ENCODE results near the gene FAM156A. TPM values are rescaled to one million over a fixed set of nuclear protein-coding genes. Genes with fewer than 3 reads are reported as not detected.
A peak's percentile ranks its signal among the peaks of the same experiment; 100 is the strongest.

Gene FAM156A
- total RNA-seq, 1 donor from 2014 or later: 21.6 TPM

DNA sequence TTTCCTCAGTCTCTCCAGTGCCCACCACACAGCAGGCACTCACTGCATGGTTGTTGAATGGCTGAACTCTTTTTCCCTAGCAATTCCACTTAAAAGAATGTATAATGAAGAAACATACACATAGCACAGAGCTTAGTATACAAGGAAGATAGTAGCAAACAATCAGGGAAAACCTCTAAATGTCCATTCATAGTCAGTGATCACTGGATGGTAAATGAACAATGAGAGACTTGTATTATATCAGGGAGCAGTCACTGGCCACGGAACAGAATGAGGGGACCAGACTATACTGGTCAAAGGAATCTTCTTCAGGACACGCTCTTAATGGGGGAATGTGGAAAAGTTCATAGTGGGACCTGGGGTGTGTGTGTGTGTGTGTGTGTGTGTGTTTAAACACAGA is 43.6 kb upstream of the FAM156A start:
- ChIA-PET CTCF (no interaction called here), POLR2A (interaction anchor here (0.6 kb wide), 2 partner anchors 13 to 666 kb away, joined by 3 to 5 read pairs; no protein-coding TSS in a partner anchor)
- no peaks in the 10 kb centered on the region for H3K36me3 Mint-ChIP-seq (ENCODE audit: low read depth)

DNA sequence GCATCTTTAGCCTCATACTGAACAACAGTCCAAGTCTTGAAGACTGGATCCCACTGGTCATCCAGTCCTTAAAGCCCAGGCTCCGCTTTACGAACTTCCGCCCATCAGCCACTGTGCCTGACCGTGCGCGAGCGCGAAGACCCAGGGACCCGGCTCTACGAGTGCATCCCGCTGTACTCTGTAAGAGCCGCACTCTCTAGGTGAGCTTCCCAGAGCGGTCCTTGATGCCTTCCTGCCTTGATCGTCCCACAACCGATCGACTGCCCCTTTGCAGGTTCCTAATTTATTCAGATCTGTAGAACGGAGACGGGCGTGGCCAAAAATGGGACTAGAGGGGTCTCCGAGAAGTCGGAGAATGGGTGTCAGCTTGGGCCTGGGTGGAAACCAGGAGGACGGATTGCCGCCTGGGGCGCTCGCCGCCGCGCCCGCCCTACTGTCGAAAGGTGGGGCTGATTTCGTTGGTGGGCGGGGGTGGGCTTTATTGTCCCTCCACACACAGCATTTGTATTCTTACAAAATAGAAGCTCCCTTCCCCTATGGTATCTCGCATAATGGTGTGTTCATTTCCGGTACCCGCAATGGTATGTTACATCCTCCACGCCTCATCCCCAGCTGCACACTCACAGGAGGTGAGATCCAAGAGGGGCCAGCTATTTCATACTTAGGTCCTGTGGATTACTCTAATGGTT is 42.3 kb upstream of the FAM156A start:
- TF ChIP-seq, protein P1, sequence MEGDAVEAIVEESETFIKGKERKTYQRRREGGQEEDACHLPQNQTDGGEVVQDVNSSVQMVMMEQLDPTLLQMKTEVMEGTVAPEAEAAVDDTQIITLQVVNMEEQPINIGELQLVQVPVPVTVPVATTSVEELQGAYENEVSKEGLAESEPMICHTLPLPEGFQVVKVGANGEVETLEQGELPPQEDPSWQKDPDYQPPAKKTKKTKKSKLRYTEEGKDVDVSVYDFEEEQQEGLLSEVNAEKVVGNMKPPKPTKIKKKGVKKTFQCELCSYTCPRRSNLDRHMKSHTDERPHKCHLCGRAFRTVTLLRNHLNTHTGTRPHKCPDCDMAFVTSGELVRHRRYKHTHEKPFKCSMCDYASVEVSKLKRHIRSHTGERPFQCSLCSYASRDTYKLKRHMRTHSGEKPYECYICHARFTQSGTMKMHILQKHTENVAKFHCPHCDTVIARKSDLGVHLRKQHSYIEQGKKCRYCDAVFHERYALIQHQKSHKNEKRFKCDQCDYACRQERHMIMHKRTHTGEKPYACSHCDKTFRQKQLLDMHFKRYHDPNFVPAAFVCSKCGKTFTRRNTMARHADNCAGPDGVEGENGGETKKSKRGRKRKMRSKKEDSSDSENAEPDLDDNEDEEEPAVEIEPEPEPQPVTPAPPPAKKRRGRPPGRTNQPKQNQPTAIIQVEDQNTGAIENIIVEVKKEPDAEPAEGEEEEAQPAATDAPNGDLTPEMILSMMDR (IDR thresholded peaks at IDR 0.05): no peak
- peak overlapping the region; percentile 72 for H3K4me3 Mint-ChIP-seq
- H3K27me3 Mint-ChIP-seq: no peaks in the 10 kb centered on the region
- peaks cover 14% of the 10 kb centered on the region for H3K4me1 Mint-ChIP-seq
- ChIA-PET CTCF (no interaction called here), POLR2A (interaction anchor here (0.7 to 1.2 kb wide), 4 partner anchors 13 to 225 kb away, joined by 3 to 6 read pairs (median 4); partner anchors contain the start of genes KDM5C and TSPYL2)
- peak; percentile 64 for ATAC-seq (ENCODE audit: low read depth)
- H3K9me3 Mint-ChIP-seq: no peaks in the 10 kb centered on the region
- peak overlapping the region; percentile 74 for H3K27ac Mint-ChIP-seq
- no peak for DNase-seq
- intact Hi-C loops (cut with micrococcal nuclease): no loop called here
- H3K36me3 Mint-ChIP-seq (ENCODE audit: low read depth): peaks cover under 1% of the 10 kb centered on the region

More for the DNA sequence above, 43.6 kb upstream of the FAM156A start:
- ATAC-seq (ENCODE audit: low read depth) (no peak), DNase-seq (no peak)
- no peak overlapping the region for H3K27ac Mint-ChIP-seq
- peaks cover 10% of the 10 kb centered on the region for H3K4me1 Mint-ChIP-seq
- no peaks in the 10 kb centered on the region for H3K27me3 Mint-ChIP-seq
- H3K4me3 Mint-ChIP-seq: no peak overlapping the region
- TF ChIP-seq, protein P1 (IDR thresholded peaks at IDR 0.05): no peak
- no peaks in the 10 kb centered on the region for H3K9me3 Mint-ChIP-seq
- intact Hi-C loops (cut with micrococcal nuclease): no loop called here

DNA sequence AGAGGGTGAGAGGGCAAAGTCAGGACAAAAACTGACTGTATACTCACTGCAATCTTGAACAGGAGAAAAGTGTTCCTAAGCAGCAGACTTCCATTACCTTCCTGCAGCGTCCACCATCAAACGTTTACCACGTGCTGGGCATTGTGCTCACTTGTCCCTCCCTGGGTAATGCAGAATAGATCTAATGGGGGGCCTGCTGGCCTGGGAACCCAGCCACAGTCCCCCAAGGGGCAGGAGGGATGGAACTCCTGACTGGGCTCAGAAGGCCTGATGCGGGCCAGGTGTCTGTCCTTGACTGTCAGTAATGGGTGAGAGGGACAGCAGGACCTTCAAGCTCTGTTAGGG is 37.6 kb upstream of the FAM156A start:
- no peak for DNase-seq
- Mint-ChIP-seq H3K4me3 (peak overlapping the region; percentile 97), H3K4me1 (peaks cover 20% of the 10 kb centered on the region)

DNA sequence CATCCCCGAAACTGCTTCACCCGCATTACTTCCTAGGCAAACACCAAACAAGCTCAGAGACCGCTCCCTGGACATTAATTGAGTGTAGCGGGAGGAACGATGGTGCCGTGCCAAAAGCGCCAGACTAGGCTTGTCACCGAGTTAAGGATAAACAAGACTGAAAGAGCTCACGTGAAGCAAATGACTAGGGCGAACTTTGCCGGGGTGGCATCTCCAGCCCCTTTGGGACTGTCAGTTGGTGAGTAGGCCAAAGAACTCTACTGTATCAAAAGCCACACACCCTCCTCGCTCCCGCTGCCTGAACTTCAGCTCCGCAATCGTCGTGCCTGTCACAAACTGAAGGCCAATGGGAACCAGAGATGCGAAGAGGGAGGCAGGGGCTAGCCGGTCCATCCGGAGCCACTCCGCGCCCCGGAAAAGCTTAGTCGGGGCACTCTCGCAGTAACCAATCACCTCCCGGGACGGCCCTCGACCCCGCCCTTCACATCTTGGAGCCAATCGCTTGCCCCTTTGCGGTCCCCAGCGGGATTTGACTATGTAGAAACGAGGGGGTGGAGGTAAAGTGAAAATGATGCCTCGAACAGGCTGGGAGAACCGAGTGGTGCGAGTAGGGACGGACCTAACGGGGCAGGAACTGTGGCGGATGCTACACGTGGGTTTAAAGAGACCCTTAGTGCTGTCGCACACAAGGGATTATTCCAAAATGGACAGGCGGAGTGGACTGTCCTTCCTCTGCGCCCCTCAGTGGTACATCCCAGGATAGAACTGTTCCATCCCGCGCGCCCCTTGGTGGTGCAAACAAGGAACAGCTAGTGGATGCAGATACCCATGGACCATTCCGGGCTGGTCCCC is 37.0 kb upstream of the FAM156A start:
- intact Hi-C loops (cut with micrococcal nuclease): loop anchor here (1.0 to 2.0 kb wide), 4 partner anchors 87 to 421 kb away; partner anchors contain the start of genes KDM5C and TSPYL2
- Mint-ChIP-seq H3K36me3 (ENCODE audit: low read depth) (peaks cover 3% of the 10 kb centered on the region), H3K27me3 (no peaks in the 10 kb centered on the region), H3K4me3 (peak overlapping the region; percentile 97), H3K9me3 (no peaks in the 10 kb centered on the region), H3K4me1 (peaks cover 16% of the 10 kb centered on the region), H3K27ac (peak overlapping the region; percentile 99)
- TF ChIP-seq, protein P1 (IDR thresholded peaks at IDR 0.05): no peak
- POLR2A ChIA-PET: interaction anchor here (0.6 to 3.1 kb wide), 8 partner anchors 15 to 689 kb away, joined by 3 to 21 read pairs (median 4); partner anchors contain the start of genes KDM5C and TSPYL2
- CTCF ChIA-PET: interaction anchor here (1.6 kb wide), 1 partner anchor 72 kb away, joined by 4 read pairs; no protein-coding TSS in a partner anchor
- ATAC-seq (ENCODE audit: low read depth): peak; percentile 97
- DNase-seq: peak; percentile 74

More for the DNA sequence above, 37.6 kb upstream of the FAM156A start:
- Mint-ChIP-seq H3K36me3 (ENCODE audit: low read depth) (peaks cover 3% of the 10 kb centered on the region), H3K9me3 (no peaks in the 10 kb centered on the region), H3K27ac (peak overlapping the region; percentile 99), H3K27me3 (no peaks in the 10 kb centered on the region)
- ChIA-PET CTCF (interaction anchor here (1.6 kb wide), 1 partner anchor 72 kb away, joined by 4 read pairs; no protein-coding TSS in a partner anchor), POLR2A (interaction anchor here (1.0 to 3.1 kb wide), 5 partner anchors 61 to 688 kb away, joined by 3 to 21 read pairs (median 10); partner anchors contain the start of gene TSPYL2)
- intact Hi-C loops (cut with micrococcal nuclease): loop anchor here (1.0 to 2.0 kb wide), 4 partner anchors 86 to 421 kb away; partner anchors contain the start of genes KDM5C and TSPYL2
- no peak for ATAC-seq (ENCODE audit: low read depth)
- TF ChIP-seq, protein P1 (IDR thresholded peaks at IDR 0.05): no peak
